Panc1 (cell line): ENCODE results near the gene TBRG4. TPM values are rescaled to one million over a fixed set of nuclear protein-coding genes. Genes with fewer than 3 reads are reported as not detected.

Source experiments
- ATAC-seq: fragments of 200-7000 bp; cut with Tn5 transposase; 2 replicates; pipeline ENCODE4 v1.9.1; 2020; ENCODE audit warnings: mild to moderate bottlenecking, moderate library complexity
- BruUV-seq: library from RNA; stranded (reverse); fragments of 400-500 nt; replicated peaks from 2 replicates; lab custom pipeline; 2021; lab: Mats Ljungman, UMichigan
- CTCF ChIA-PET: fragments of 300-600 bp; sonication (Branson Sonifier 250); formaldehyde crosslinking; loops from one replicate; lab custom pipeline; 2022; ENCODE audit warnings: antibody characterized with exemption; lab: Charles Lee
- POLR2A ChIA-PET: fragments of 300-600 bp; sonication (Branson Sonifier 250); formaldehyde crosslinking; loops from one replicate; lab custom pipeline; 2022; ENCODE audit warnings: antibody characterized with exemption; lab: Charles Lee
- DNase-seq: peaks from one replicate; pipeline ENCODE4 v3.0.0-alpha.2; 2010; ENCODE audit warnings: low read depth, low spot score
- H3K27ac ChIP-seq: 2 replicates; pipeline ENCODE4 v1.5.1; 2011; ENCODE audit warnings: mild to moderate bottlenecking, low read length, inconsistent platforms
- H3K27me3 ChIP-seq: fragments of 200-500 bp; sonication (Bioruptor generic); 2 replicates; pipeline ENCODE4 v1.6.0; 2014; ENCODE audit warnings: low read length, inconsistent platforms; ENCODE audit not compliant: control insufficient read depth, insufficient read depth
- H3K36me3 ChIP-seq: fragments of 200-500 bp; sonication (Bioruptor generic); 2 replicates; pipeline ENCODE4 v1.5.1; 2014; ENCODE audit warnings: inconsistent platforms, mild to moderate bottlenecking, low read length, moderate library complexity; ENCODE audit not compliant: control insufficient read depth, insufficient read depth
- H3K4me1 ChIP-seq: 2 replicates; pipeline ENCODE4 v1.5.1; 2011; ENCODE audit warnings: inconsistent platforms, mild to moderate bottlenecking, low read length, moderate library complexity; ENCODE audit not compliant: control insufficient read depth, insufficient read depth
- H3K4me3 ChIP-seq, 2 experiments: 2 replicates each; pipeline ENCODE4 v1.5.1; 2011 to 2012; ENCODE audit warnings: low read depth in 2 of 2, low read length in 2 of 2, mild to moderate bottlenecking in 2 of 2, inconsistent platforms in 1 of 2, moderate library complexity in 1 of 2
- H3K9me3 ChIP-seq: fragments of 200-500 bp; sonication (Bioruptor generic); 2 replicates; pipeline ENCODE4 v1.5.1; 2014; ENCODE audit warnings: low read depth, mild to moderate bottlenecking, inconsistent platforms, low read length, moderate library complexity; ENCODE audit not compliant: control insufficient read depth, insufficient read depth
- CTCF ChIP-seq: fragments of 450-650 bp; IDR thresholded peaks from 2 replicates; pipeline ENCODE4 v1.5.1; 2017; ENCODE audit warnings: mild to moderate bottlenecking
- POLR2AphosphoS5 ChIP-seq: IDR thresholded peaks from 2 replicates; pipeline ENCODE4 v1.6.1; 2012; ENCODE audit warnings: mild to moderate bottlenecking, low read depth, low read length, moderate library complexity
- REST ChIP-seq, 2 experiments: IDR thresholded peaks; 2 replicates each; pipeline ENCODE4 v1.6.1; 2011 to 2012; ENCODE audit warnings: low read depth in 2 of 2, control low read depth in 1 of 2, low read length in 1 of 2, mild to moderate bottlenecking in 1 of 2, moderate library complexity in 1 of 2; ENCODE audit not compliant: insufficient read depth in 1 of 2
- SIN3A ChIP-seq: IDR thresholded peaks from 2 replicates; pipeline ENCODE4 v1.6.1; 2012; ENCODE audit warnings: low read depth, mild to moderate bottlenecking, low read length, moderate library complexity, borderline replicate concordance; ENCODE audit not compliant: insufficient read depth
- TCF7L2 ChIP-seq: IDR thresholded peaks from 2 replicates; pipeline ENCODE4 v1.6.1; 2011; ENCODE audit warnings: mild to moderate bottlenecking, low read depth, low read length, inconsistent platforms
- in situ Hi-C: cut with HindIII; loops from 2 replicates; pipeline ENCODE4 v1.10.0; 2016; ENCODE audit warnings: low sequenced_read_pairs, low pct_unique_long_range_greater_than_20kb
- intact Hi-C: fragments of 100-400 bp; cut with micrococcal nuclease; formaldehyde crosslinking; loops from one replicate; pipeline ENCODE4 v1.10.0; 2022; ENCODE audit not compliant: unreplicated experiment
- total RNA-seq: library from RNA; stranded (reverse); gene quantifications from one replicate; pipeline ENCODE4 v1.2.1, GENCODE V29; 2021; ENCODE audit not compliant: unreplicated experiment

Gene TBRG4
- total RNA-seq, 1 experiment from 2014 or later, result 149 TPM

- H3K36me3 ChIP-seq, result peaks cover 2% of the 10 kb centered on the region; the same call in 1 of the 2 replicates
- H3K9me3 ChIP-seq, result no peaks in the 10 kb centered on the region
- H3K4me3 ChIP-seq, result no peak overlapping the region
- H3K4me1 ChIP-seq, result no peaks in the 10 kb centered on the region
- H3K27me3 ChIP-seq, result no peaks in the 10 kb centered on the region
- H3K27ac ChIP-seq, result no peak overlapping the region
- ATAC-seq (no peak), DNase-seq (no peak)
- intact Hi-C loops (no loop called here), in situ Hi-C loops (no loop called here)
- ChIA-PET POLR2A (interaction anchor here (0.6 kb wide), 1 partner anchor 24 kb away, joined by 10 read pairs; no protein-coding TSS in a partner anchor), CTCF (no interaction called here)
- BruUV-seq, result no TSS peak
- TF ChIP-seq CTCF (no peak), SIN3A (no peak), POLR2AphosphoS5 (no peak), REST (IDR thresholded peaks at IDR 0.05; ENCODE audit: insufficient read depth in 1 of 2, low read depth in 2 of 2, low read length in 1 of 2) (no peak), TCF7L2 (no peak)
Measured at GRCh38 chr7:45066409-45066808, 45.1 kb downstream of the TBRG4 start.

DNA sequence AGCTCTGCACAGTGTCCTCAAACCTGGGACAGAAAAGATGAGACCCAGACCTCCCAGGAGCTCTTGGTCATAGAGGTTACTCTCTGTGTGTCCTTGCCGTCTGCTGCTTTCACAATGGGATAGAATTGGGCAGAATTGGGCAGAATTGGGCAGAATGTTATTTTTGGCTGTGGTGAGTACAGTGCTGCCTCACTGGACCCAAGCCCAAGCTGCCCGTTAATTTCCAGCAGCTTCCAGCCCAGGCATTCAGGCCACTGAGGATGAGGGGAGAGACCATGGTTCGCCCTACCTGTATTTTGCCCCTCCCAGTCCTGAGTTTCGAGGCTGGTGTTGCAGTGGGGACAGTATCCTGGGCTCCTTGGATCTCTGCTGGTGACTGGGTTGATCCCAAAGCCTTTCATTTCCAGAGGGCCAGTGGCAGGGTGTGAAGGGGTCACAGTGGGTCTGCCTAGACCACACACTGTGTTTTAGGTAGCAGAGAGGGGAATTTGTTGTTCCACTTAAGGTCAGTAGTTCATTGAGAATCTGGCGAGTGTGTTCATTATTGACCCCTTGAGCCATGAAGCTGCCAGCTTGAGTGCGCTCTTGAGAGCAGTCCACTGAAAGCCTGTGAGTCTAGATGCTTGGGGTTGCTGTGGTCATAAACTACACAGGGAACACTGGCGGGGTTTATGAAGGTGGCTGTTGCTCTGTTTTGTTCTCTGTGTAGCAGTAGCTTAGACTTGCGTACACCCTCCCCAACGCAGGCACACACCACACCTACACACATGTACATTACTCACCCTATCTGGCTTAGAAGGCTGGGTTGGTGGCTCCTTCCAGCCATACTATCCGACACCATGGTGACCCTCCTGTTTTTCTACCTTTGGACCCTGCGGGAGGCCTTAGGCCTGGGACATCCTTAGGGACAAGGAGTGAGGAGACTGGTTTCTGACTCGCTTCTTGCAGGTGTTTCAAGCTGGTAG, 46.2 kb downstream of the TBRG4 start:
- Histone ChIP-seq H3K27ac (no peak overlapping the region), H3K4me3 (no peak overlapping the region), H3K27me3 (no peaks in the 10 kb centered on the region), H3K9me3 (no peaks in the 10 kb centered on the region), H3K36me3 (peaks cover 2% of the 10 kb centered on the region; the same call in 1 of the 2 replicates), H3K4me1 (no peaks in the 10 kb centered on the region)
- BruUV-seq, result no TSS peak
- TF ChIP-seq POLR2AphosphoS5 (no peak), TCF7L2 (no peak), CTCF (no peak), SIN3A (no peak), REST (IDR thresholded peaks at IDR 0.05; ENCODE audit: insufficient read depth in 1 of 2, low read depth in 2 of 2, low read length in 1 of 2) (no peak)
- ChIA-PET POLR2A (no interaction called here), CTCF (no interaction called here)
- in situ Hi-C loops, result no loop called here
- intact Hi-C loops, result no loop called here
- ATAC-seq, result no peak
- no peak for DNase-seq
